CD4-positive, alpha-beta T cell treated with Interleukin-4 for 4 hours (primary cell): Measurements from ENCODE around the gene DPM3.
"Not testable (repeated sequence)": the region's sequence is repeated elsewhere in the genome, so short reads cannot be mapped to it uniquely, and the experiment has no call there.

Experiments used
- DNase-seq: peaks from one replicate; pipeline ENCODE4 v3.0.0-alpha.2; 2020

Gene DPM3, protein sequence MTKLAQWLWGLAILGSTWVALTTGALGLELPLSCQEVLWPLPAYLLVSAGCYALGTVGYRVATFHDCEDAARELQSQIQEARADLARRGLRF

DNA sequence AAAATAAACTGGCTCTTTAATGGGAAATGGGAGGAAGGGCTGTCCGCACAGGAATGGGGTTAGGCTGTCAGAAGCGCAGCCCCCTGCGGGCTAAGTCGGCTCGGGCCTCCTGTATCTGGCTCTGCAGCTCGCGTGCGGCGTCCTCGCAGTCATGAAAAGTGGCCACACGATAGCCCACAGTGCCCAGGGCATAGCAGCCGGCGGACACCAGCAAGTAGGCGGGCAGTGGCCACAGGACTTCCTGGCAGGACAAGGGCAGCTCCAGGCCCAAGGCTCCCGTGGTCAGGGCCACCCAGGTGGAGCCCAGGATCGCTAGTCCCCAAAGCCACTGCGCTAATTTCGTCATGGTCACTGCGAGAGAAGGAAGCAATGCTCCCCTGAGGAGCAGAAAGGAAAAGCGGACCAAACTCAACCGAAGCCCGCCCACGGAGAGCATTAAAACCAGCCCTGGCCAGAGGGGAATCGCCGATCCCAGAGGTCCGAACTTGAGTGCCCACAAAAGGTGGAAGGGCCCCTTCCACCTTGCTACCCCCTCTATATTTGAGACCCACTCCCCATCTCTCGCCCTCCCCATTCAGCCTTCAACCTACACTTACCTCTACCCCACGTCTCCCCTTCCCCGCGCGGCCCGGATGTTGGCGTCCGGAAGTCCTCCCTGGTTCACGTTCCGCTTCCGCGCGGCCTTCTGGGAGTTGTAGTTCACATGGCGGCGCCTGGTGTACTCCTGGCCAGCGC is at the start of gene DPM3:
TSS of gene DPM3 (minus strand) at position 637 of the 735 bp plus-strand sequence. CDS start at position 346, 291 bp downstream.
- DNase-seq: peak; percentile 79

DNA sequence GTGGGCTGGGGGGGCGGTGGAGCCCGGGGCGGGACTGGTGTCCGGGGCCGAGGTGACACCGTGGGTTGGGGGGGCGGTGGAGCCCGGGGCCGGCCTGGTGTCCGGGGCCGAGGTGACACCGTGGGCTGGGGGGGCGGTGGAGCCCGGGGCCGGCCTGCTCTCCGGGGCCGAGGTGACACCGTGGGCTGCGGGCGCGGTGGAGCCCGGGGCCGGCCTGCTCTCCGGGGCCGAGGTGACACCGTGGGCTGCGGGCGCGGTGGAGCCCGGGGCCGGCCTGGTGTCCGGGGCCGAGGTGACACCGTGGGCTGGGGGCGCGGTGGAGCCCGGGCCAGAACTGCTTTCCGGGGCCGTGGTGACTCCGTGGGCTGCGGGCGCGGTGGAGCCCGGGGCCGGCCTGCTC is 49.6 kb upstream of the DPM3 start:
- DNase-seq: not testable (repeated sequence)

DNA sequence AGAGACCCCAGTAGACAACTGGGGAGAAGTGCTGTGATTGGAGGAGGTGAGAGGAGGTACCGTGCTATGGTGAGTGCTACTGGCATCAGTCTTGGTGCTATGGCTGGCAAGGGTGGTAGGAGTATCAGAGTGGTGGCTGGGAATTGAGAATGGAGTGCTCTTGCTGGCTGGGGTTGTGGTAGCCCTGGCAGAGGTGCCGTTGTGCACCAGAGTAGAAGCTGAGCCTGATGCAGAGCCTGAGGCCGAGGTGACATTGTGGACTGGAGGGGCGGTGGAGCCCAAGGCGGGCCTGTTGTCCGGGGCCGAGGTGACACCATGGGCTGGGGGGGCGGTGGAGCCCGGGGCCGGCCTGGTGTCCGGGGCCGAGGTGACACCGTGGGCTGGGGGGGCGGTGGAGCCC is 47.9 kb upstream of the DPM3 start:
- no peak for DNase-seq

DNA sequence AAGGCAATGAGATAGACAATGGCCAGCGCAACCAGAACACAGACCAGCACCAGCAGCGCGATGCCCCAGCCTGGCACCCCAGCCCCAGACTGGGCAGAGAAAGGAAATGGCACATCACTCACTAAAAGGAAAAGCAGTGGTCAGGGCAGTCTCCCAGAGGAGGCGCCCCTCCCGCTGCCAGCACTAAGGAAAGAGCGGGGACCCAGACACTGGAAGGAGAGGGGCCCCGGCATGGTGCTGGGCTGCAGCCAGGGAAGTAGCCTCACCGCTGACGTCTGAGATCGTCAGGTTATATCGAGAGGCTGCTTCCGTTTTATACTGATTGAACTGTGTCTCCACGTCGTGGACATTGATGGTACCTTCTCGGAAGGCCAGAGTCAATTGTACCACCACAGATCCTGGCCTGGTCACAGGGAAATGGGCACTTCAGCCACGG is 47.1 kb upstream of the DPM3 start:
- DNase-seq: no peak

DNA sequence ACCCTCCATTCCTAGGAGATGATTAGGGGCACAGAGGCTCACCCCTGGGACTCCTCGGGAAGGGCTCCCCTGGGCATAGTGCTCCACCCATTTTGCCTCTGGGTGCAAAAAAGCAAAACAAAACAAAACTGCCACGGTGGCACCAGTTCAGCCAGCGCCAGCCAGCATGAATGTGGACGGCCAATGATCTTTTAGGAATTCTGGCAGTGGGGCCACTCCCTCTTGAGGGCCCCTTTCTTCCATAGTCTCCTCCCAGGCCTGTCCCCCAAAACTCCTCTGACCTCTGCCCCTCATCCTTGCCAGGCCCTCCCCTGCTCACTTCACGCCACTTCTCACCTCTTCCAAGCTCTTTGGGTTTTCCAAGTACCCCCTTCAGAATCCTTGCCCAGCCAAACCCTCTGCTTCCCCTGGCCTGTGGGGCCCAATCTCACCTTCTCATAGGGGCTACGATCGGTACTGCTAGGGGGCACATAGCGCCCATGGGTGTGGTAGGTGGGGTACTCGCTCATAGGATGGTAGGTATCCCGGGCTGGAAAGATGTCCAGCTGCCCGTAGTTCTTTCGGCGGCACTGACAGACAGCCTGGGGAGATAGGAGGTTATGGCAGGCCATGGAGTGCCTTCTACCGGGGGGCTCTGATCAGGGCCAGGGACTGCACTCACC is 46.6 kb upstream of the DPM3 start:
- DNase-seq: no peak

DNA sequence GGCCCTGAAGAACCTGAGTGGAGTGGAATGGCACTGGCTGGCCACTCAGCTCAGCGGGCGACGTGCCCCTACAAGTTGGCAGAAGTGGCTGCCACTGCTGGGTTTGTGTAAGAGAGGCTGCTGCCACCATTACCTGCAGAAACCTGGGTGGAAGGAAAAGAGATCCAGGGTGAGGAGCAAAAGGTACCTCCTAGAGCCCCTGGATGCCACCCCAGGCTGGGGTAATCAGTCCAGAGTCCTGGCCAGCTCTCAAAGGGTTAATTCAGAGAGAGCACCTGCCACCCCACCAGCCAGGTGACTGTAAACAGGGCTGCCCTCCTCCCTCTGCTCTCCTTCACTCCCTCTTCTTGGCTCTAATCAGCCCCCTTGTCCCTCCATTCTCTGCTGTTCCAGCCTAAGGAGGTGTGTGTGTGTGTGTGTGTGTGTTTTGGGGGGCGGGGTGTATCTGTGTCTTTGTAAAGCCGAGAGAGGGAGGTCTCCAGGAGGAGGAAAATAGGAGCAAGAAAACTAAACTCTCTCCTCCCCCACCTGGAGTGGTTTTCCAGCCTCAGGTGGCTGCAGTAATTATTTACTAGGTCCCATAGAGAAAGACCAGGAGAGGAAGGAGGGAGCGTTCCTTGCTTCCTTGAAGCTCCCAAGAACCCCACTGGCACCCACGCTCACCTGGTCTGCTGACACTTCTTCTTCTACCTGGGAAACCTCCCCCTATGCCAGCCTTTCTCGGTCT is 45.9 kb upstream of the DPM3 start:
- no peak for DNase-seq

DNA sequence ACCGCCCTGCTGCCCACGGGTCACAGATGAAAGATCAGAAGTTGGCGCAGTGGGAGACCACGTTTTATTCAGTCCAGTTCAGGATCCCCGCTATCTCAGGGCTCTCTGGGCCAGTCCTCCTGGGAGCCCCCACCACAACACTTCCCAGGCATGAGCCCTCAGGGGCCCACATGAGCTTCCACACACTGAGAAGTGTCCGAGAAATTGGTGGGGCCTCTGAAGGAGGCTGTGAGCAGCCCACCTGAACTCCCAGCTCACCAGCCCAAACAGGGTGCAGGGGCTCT is 45.4 kb upstream of the DPM3 start:
- no peak for DNase-seq

DNA sequence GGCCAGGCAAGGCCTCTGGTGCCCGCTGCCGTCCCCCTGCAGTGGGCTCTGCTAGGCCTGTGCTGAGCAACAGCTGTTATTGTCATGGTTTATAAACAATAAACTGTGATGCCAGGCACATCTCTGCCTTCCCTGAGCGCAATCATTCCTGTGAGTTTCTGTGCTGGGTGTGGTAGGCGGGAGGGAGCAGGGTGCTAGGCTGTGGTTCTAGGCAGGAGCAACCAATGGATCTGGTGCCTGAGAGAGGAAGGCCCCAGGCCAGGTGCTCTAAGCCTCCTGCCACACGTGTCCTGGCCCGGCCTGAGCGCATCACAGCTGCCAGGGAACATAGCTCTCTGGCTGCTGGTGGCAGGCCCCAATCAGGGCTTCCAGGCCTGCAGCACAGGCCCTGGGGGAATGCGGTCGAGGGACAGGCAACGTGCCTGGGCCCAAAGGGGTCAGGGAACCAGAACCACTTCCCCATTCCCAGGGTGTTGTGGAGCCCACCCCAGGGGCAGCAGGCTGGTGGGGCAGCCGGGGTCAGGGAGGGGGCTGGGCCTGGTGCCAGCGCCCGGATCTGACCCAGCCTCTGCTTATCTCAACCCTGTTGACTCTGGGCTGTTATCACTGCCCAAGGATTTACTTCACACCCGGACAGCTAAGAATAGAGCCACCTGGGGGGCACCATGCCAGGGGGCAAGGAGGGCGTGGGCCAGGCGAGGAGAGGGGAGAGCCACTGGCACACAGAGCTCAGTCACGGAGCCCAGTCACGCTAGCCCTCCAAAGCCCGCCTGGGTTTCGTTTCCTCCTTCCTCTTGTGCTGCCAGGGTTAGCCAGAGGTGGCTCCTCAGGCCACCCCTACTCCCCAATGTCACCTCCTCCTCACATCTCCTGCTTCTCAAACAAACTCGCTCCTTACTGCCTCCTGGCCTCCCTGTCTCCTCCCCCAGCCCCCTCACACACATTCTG is 44.8 kb upstream of the DPM3 start:
- DNase-seq: no peak

DNA sequence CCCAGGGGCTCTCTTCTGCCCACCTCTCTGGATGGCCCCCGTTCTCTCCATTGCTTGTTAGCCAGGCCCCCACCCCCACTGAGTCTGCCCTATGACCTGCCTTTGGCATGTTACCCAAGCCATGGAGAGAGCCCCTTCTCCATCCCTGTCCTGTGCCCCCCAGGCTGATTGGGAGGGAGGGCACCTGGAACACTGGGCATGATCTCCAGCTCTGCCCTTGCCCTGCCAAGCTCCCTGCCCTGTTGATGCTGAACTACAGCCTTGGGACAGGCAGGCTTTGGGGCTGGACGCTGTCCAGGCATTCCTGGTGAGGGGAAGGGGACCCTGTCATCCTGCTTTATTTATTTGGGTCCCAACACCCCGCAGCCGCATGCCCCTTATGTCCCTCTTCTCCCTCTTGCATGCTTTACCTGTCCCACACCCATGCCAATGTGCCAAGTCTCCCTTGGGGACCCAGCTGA is 44.0 kb upstream of the DPM3 start:
- no peak for DNase-seq

DNA sequence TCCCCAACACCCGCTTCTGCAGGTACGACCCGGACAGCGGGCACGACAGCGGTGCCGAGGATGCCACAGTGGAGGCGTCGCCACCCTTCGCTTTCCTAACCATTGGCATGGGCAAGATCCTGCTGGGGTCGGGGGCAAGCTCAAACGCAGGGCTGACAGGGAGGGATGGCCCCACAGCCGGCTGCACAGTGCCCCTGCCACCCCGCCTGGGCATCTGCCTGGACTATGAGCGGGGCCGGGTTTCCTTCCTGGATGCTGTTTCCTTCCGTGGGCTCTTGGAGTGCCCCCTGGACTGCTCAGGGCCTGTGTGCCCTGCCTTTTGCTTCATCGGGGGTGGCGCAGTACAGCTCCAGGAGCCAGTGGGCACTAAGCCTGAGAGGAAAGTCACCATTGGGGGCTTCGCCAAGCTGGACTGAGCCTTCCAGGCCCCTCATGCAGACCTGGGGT is 43.5 kb upstream of the DPM3 start:
- DNase-seq: no peak

DNA sequence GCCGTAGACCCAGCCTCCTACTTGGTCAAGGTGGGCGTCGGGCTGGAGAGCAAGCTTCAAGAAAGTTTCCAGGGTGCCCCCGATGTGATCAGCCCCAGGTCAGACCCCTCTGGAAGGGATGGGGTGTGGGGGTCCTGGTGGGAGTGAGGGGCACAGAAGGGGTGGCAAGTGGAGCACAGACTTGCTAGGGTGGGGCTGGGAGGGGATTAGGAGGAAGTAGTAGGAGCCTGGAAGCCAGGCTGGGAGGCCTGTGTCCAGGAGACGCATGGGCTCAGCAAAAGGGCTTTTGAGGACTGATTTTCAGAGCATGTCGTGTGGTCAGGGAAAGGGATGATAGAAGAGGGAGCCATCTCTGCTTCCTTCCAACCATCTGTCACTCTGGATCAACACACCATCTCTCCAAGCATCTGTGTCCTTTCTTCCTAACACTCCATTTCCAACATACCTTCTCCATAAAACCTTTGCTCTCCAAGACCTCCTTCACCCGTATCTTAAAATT is 41.8 kb upstream of the DPM3 start:
- DNase-seq: no peak

DNA sequence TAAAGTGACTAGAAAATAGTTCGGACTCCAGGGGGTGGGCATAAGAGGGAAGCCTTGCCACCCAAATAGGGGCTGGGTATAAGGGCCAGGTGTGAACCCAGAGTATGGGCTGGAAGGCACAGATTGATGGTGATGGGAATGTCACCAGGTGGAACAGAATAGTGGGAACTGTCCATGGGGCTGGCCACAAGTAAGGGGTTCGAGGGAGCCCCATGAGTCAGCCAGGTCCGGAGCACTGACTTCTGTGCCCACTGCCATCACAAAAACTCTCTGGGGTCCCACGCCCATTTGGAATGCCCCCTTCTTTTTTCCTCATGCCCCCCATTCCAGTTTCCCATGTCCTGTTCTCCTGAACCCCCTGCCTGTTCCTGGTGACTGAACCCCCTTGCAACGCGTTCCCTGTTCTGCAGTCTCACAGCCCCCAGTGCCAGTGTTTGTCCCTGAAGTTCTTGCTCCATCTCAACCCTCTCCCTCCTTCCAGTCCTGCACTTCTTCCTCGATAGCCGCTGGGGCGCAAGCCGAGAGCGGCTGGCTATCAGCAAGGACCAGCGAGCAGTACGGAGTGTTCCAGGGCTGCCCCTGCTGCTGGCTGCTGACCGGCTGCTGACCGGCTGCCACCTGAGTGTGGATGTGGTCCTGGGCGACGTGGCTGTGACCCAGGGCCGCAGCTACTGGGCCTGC is 41.2 kb upstream of the DPM3 start:
- DNase-seq: no peak

DNA sequence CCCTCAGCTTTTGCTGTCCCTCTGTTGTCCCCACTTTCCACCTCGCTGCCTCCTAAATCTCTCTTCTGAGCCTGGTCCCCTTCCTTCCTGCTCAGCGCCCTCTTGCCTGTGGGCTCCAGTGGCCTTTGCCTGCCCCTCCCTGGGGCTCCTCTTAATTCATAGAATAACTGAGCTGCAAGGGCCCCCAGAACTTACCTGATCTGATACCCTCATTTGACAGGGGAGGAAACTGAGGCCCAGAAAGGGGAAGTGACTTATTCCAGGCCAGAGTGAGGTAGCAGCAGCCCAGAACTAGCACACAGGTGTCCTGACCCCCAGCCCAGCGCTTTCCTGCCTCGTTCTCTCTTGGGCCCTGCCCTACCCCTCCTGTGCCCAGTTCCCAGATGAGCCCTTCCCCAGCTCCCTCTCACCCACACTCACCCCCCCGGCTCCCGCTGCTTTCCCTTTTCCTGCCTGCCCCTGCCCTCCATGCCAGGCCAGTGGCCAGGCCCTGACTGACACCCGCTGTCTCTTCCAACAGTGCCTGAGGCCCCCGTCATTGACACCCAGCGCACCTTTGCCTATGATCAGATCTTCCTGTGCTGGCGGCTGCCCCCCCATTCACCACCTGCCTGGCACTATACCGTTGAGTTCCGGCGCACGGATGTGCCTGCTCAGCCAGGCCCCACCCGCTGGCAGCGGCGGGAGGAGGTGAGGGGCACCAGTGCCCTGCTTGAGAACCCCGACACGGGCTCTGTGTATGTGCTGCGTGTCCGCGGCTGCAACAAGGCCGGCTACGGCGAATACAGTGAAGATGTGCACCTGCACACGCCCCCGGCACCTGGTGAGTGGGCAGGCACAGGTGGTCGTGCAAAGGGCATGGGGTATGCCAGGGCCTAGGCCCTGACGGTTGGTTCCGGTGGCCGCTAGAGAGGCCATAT is 39.0 kb upstream of the DPM3 start:
- DNase-seq: no peak

DNA sequence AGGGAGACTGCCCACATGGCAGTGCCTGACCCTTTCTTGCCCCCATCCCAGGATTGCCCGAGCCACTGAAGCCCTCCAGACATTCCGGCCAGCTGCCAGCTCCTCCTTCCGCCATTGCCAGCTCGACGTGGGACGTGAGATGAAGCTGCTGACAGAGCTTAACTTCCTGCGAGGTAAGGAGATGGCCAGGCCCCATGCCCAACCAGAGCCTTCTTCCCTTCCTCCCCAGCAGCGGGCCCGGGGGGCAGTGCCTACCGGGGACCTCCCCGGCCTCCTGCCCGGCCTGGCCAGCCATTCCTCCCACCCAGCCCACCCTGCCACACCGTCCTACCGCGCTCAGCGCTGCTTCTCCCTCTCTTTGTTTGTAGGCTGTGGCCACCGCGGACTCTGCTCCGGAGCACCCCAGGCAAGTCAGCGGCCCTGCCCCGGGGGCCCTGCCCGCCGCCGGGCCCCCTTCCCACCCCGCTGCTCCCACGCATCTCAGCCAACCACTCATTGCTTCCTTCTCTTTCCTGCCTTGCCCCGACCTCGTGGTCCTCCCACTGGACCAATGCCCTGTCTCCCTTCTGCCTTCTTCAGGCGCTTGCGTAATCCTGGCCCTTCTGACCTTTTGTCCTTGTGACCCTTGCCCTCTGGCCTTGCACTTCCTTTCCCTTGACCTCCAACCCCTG is 38.2 kb upstream of the DPM3 start:
- no peak for DNase-seq

DNA sequence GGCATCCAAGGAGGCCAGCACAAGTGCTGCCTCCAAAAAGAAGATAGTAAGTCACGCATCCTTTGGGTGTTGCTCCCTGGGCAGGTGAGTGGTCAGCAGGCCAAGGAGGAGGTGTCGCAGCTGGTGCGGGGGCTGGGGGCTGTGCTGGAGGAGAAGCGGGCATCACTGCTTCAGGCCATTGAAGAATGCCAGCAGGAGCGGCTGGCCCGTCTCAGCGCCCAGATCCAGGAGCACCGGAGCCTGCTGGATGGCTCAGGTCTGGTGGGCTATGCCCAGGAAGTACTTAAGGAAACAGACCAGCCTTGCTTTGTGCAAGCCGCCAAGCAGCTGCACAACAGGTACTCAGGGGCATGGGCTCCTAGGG is 37.6 kb upstream of the DPM3 start:
- DNase-seq: no peak

DNA sequence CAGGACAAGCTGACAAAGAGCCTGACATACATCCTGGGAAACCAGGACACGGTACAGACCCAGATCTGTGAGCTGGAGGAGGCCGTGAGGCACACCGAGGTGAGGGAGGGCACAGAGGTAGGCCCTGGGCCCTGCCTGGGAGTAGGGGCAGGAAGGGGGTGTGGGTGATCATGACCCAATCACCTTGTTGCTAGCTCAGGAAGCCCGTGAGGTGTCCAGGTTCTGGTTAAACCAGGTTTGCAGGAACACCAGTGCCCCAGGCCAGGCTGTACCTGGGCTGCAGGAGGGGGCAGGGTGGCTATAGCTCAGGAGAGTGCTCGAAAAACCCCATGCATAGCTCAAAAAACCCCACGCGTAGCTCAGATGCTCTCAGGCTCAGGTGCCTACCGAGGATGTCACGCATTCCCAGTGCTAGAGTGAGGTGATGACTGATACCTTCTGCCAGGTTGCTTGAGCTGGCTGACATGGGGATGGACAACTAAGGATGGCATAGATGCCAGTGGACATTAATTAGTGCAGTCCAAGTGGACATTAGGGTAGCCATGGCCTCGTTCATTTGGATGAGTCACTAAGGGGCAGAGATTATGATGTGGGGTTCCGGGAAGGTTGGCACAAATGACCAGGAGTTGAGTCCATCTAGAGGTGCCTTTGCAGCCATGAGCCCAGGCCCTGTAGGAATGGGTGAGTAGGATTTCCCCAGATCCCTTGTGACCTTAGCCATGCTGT is 37.0 kb upstream of the DPM3 start:
- DNase-seq: no peak

DNA sequence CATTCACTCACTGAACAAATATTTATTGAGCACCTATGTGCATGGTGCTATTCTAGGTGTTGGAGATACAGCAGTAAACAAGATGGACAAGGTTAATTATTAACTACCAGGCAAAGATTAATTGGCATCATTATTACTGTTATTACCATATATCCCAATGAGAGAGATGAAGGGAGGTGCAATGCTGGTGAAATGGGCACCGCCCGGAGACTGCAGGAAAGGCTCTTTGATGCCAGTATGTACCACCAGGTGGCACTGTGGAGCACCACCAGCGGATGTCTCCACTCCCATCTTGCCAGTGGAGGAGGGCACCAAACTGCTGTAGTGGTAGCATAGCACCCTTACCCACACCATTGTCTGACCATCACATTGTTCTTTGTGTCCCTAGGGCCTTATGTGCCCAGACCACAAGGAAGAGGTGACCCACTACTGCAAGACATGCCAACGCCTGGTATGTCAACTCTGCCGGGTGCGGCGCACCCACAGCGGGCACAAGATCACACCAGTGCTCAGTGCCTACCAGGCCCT is 36.3 kb upstream of the DPM3 start:
- DNase-seq: peak; percentile 82

DNA sequence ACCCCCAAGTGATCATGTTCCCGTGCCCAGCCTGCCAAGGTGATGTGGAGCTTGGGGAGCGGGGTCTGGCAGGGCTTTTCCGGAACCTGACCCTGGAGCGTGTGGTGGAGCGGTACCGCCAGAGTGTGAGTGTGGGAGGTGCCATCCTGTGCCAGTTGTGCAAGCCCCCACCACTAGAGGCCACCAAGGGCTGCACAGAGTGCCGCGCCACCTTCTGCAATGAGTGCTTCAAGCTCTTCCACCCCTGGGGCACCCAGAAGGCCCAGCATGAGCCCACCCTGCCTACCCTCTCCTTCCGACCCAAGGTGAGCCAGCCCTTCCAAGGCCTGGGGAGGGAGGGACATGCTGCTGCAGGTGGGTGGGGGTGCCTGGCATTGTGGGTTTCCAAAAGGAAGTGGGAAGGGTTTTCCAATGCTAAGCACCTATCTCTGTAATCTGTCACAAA is 35.6 kb upstream of the DPM3 start:
- peak; percentile 18 for DNase-seq

DNA sequence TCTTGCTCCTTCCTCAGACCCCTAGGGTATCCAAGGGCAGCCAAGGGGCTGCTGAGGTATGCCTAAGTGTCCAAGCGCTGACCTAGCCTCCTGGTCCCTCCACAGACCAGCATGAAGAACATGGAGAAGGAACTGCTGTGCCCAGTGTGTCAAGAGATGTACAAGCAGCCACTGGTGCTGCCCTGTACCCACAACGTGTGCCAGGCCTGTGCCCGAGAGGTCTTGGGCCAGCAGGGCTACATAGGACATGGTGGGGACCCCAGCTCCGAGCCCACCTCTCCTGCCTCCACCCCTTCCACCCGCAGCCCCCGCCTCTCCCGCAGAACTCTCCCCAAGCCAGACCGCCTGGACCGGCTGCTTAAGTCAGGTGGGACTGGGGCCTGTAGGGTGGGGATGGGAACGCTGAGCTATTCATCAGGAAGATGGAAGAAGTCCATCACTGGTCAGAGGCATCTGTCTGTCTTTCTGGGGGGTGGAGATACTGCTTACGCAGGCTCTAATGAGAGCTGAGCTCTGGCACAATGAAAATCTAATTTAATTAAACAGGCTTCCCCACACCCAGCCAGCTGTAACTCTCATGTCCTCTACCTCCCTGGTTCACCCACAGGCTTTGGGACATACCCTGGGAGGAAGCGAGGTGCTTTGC is 35.1 kb upstream of the DPM3 start:
- no peak for DNase-seq
